RPMI8226 (cell line): ENCODE results near the gene NSG1.
A peak's percentile ranks its signal among the peaks of the same experiment; 100 is the strongest.
"Not testable (repeated sequence)": the region's sequence is repeated elsewhere in the genome, so short reads cannot be mapped to it uniquely, and the experiment has no call there.

Source experiments
- DNase-seq: peaks from one replicate; pipeline ENCODE4 v3.0.0-alpha.2; 2015

Gene NSG1

GRCh38 chr4:4417886-4418285 lies 31.0 kb downstream of the NSG1 start:
- DNase-seq: no peak

GRCh38 chr4:4418676-4419390 lies 31.9 kb downstream of the NSG1 start:
- no peak for DNase-seq

GRCh38 chr4:4419896-4420295 lies 33.0 kb downstream of the NSG1 start:
- no peak for DNase-seq

GRCh38 chr4:4420421-4420820 lies 33.5 kb downstream of the NSG1 start:
- DNase-seq: no peak

- DNase-seq: no peak
These were observed 34.5 kb downstream of the NSG1 start for GRCh38 chr4:4421356-4421755.

- not testable (repeated sequence) for DNase-seq
These were observed 35.2 kb downstream of the NSG1 start for GRCh38 chr4:4422117-4422516.

GRCh38 chr4:4422856-4423499 lies 36.1 kb downstream of the NSG1 start:
- DNase-seq: no peak

- no peak for DNase-seq
These were observed 37.0 kb downstream of the NSG1 start for GRCh38 chr4:4423706-4424498.

GRCh38 chr4:4424499-4425115 lies 37.7 kb downstream of the NSG1 start:
- DNase-seq: no peak

- no peak for DNase-seq
These were observed 38.3 kb downstream of the NSG1 start for GRCh38 chr4:4425119-4425690.

GRCh38 chr4:4425696-4426095 lies 38.8 kb downstream of the NSG1 start:
- no peak for DNase-seq

- DNase-seq: no peak
These were observed 39.7 kb downstream of the NSG1 start for GRCh38 chr4:4426511-4427120.

GRCh38 chr4:4427121-4427870 lies 40.4 kb downstream of the NSG1 start:
- no peak for DNase-seq

GRCh38 chr4:4427886-4428285 lies 41.0 kb downstream of the NSG1 start:
- no peak for DNase-seq

- no peak for DNase-seq
These were observed 42.3 kb downstream of the NSG1 start for GRCh38 chr4:4428966-4429875.

GRCh38 chr4:4430492-4431195 lies 43.7 kb downstream of the NSG1 start:
- peak; percentile 46 for DNase-seq

- DNase-seq: no peak
These were observed 45.6 kb downstream of the NSG1 start for GRCh38 chr4:4432341-4433125.

- DNase-seq: no peak
These were observed 47.0 kb downstream of the NSG1 start for GRCh38 chr4:4433941-4434340.

GRCh38 chr4:4436244-4436823 lies 49.4 kb downstream of the NSG1 start:
- no peak for DNase-seq
